NCI-H146 (cell line): ENCODE data around the gene SBDS.

Source experiments
- DNase-seq: peaks from one replicate; lab custom pipeline; 2025; lab: John Stamatoyannopoulos, UW

The SBDS gene

DNA sequence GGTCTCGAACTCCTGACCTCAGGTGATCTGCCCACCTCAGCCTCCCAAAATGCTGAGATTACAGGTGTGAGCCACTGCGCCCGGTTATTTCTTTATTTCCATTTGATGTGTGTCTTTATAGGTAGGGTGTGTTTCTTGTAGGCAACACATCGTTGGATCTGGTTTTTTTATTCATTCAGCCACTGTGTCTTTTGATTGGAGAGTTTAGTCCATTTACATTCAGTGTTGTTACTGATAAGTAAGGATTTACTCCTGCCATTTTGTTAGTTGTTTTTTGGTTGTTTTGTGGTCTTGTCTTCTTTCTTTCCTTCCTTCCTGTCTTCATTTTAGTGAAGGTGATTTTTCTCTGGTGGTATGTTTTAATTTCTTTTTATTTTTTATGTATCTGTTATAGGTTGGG is 57.4 kb downstream of the SBDS start:
- DNase-seq: no peak
